Breast epithelium (tissue), 3 donors: ENCODE results near the gene MGAT5.

Experiments
- CTCF ChIP-seq, 3 donors: fragments of 450-650 bp; IDR thresholded peaks; one replicate each; pipeline ENCODE4 v1.5.1; 2016 to 2017; ENCODE audit warnings: antibody characterized with exemption in 3 of 3, mild to moderate bottlenecking in 3 of 3, moderate library complexity in 3 of 3
- POLR2A ChIP-seq: fragments of 450-650 bp; IDR thresholded peaks from one replicate; pipeline ENCODE4 v1.6.1; 2016; ENCODE audit warnings: antibody characterized with exemption, mild to moderate bottlenecking, moderate library complexity
- POLR2AphosphoS5 ChIP-seq, 3 donors: sonication (generic); formaldehyde crosslinking; IDR thresholded peaks; one replicate each; pipeline ENCODE4 v1.6.1; 2017; ENCODE audit warnings: antibody characterized with exemption in 3 of 3

- no peak for TF ChIP-seq POLR2AphosphoS5 (IDR thresholded peaks at IDR 0.05)
- no peak for TF ChIP-seq POLR2A
- no peak for TF ChIP-seq CTCF (IDR thresholded peaks at IDR 0.05)
These were observed 34.9 kb downstream of the MGAT5 start for GRCh38 chr2:134288814-134289213.
